Measurements from ENCODE around the gene UTS2B.

The UTS2B gene

GRCh38 chr3:191320316-191320715 lies 10.0 kb downstream of the UTS2B start:
- H3K36me3 Mint-ChIP-seq = no peaks in the 10 kb centered on the region
- no peak overlapping the region for H3K27ac Mint-ChIP-seq
- no peaks in the 10 kb centered on the region for H3K9me3 Mint-ChIP-seq (ENCODE audit: low read depth)
- no peaks in the 10 kb centered on the region for H3K4me1 Mint-ChIP-seq (ENCODE audit: low read depth)
- no peak overlapping the region for H3K4me3 Mint-ChIP-seq
- no peaks in the 10 kb centered on the region for H3K27me3 Mint-ChIP-seq

GRCh38 chr3:191316876-191317603 lies 13.3 kb downstream of the UTS2B start:
- peaks cover 3% of the 10 kb centered on the region for H3K9me3 Mint-ChIP-seq (ENCODE audit: low read depth)
- no peak overlapping the region for H3K4me3 Mint-ChIP-seq
- H3K4me1 Mint-ChIP-seq (ENCODE audit: low read depth) = no peaks in the 10 kb centered on the region
- no peaks in the 10 kb centered on the region for H3K27me3 Mint-ChIP-seq
- no peak overlapping the region for H3K27ac Mint-ChIP-seq
- no peaks in the 10 kb centered on the region for H3K36me3 Mint-ChIP-seq

GRCh38 chr3:191314109-191314728 lies 16.1 kb downstream of the UTS2B start:
- Mint-ChIP-seq H3K27me3 (no peaks in the 10 kb centered on the region), H3K36me3 (no peaks in the 10 kb centered on the region), H3K27ac (no peak overlapping the region), H3K9me3 (ENCODE audit: low read depth) (peaks cover 3% of the 10 kb centered on the region), H3K4me3 (no peak overlapping the region), H3K4me1 (ENCODE audit: low read depth) (no peaks in the 10 kb centered on the region)

GRCh38 chr3:191313296-191313695 lies 17.0 kb downstream of the UTS2B start:
- H3K4me3 Mint-ChIP-seq = no peak overlapping the region
- H3K36me3 Mint-ChIP-seq = no peaks in the 10 kb centered on the region
- peaks cover 3% of the 10 kb centered on the region for H3K9me3 Mint-ChIP-seq (ENCODE audit: low read depth)
- no peak overlapping the region for H3K27ac Mint-ChIP-seq
- H3K4me1 Mint-ChIP-seq (ENCODE audit: low read depth) = no peaks in the 10 kb centered on the region
- H3K27me3 Mint-ChIP-seq = no peaks in the 10 kb centered on the region

- no peaks in the 10 kb centered on the region for H3K4me1 Mint-ChIP-seq (ENCODE audit: low read depth)
- no peaks in the 10 kb centered on the region for H3K36me3 Mint-ChIP-seq
- no peak overlapping the region for H3K27ac Mint-ChIP-seq
- H3K4me3 Mint-ChIP-seq = no peak overlapping the region
- H3K9me3 Mint-ChIP-seq (ENCODE audit: low read depth) = no peaks in the 10 kb centered on the region
- no peaks in the 10 kb centered on the region for H3K27me3 Mint-ChIP-seq
Observed at GRCh38 chr3:191307341-191307740, 23.0 kb downstream of the UTS2B start.

- no peaks in the 10 kb centered on the region for H3K27me3 Mint-ChIP-seq
- no peak overlapping the region for H3K27ac Mint-ChIP-seq
- H3K4me3 Mint-ChIP-seq = no peak overlapping the region
- H3K9me3 Mint-ChIP-seq (ENCODE audit: low read depth) = no peaks in the 10 kb centered on the region
- no peaks in the 10 kb centered on the region for H3K4me1 Mint-ChIP-seq (ENCODE audit: low read depth)
- H3K36me3 Mint-ChIP-seq = no peaks in the 10 kb centered on the region
Observed at GRCh38 chr3:191306428-191306827, 23.9 kb downstream of the UTS2B start.

- Mint-ChIP-seq H3K27me3 (no peaks in the 10 kb centered on the region), H3K4me1 (ENCODE audit: low read depth) (no peaks in the 10 kb centered on the region), H3K4me3 (no peak overlapping the region), H3K36me3 (no peaks in the 10 kb centered on the region), H3K27ac (no peak overlapping the region), H3K9me3 (ENCODE audit: low read depth) (no peaks in the 10 kb centered on the region)
Observed at GRCh38 chr3:191303596-191303995, 26.7 kb downstream of the UTS2B start.

GRCh38 chr3:191302451-191302850 lies 27.9 kb downstream of the UTS2B start:
- Mint-ChIP-seq H3K36me3 (no peaks in the 10 kb centered on the region), H3K4me3 (no peak overlapping the region), H3K4me1 (ENCODE audit: low read depth) (no peaks in the 10 kb centered on the region), H3K9me3 (ENCODE audit: low read depth) (no peaks in the 10 kb centered on the region), H3K27ac (no peak overlapping the region), H3K27me3 (no peaks in the 10 kb centered on the region)

GRCh38 chr3:191301782-191302411 lies 28.4 kb downstream of the UTS2B start:
- no peaks in the 10 kb centered on the region for H3K9me3 Mint-ChIP-seq (ENCODE audit: low read depth)
- no peaks in the 10 kb centered on the region for H3K36me3 Mint-ChIP-seq
- H3K27me3 Mint-ChIP-seq = no peaks in the 10 kb centered on the region
- no peak overlapping the region for H3K27ac Mint-ChIP-seq
- no peaks in the 10 kb centered on the region for H3K4me1 Mint-ChIP-seq (ENCODE audit: low read depth)
- H3K4me3 Mint-ChIP-seq = no peak overlapping the region

GRCh38 chr3:191301017-191301416 lies 29.3 kb downstream of the UTS2B start:
- Mint-ChIP-seq H3K9me3 (ENCODE audit: low read depth) (no peaks in the 10 kb centered on the region), H3K27me3 (no peaks in the 10 kb centered on the region), H3K4me1 (ENCODE audit: low read depth) (no peaks in the 10 kb centered on the region), H3K4me3 (no peak overlapping the region), H3K27ac (no peak overlapping the region), H3K36me3 (no peaks in the 10 kb centered on the region)

- Mint-ChIP-seq H3K27ac (no peak overlapping the region), H3K27me3 (no peaks in the 10 kb centered on the region), H3K4me3 (no peak overlapping the region), H3K4me1 (ENCODE audit: low read depth) (no peaks in the 10 kb centered on the region), H3K36me3 (no peaks in the 10 kb centered on the region), H3K9me3 (ENCODE audit: low read depth) (no peaks in the 10 kb centered on the region)
Observed at GRCh38 chr3:191300422-191300821, 29.9 kb downstream of the UTS2B start.

GRCh38 chr3:191298846-191299245 lies 31.5 kb downstream of the UTS2B start:
- no peak overlapping the region for H3K27ac Mint-ChIP-seq
- no peaks in the 10 kb centered on the region for H3K27me3 Mint-ChIP-seq
- H3K4me1 Mint-ChIP-seq (ENCODE audit: low read depth) = no peaks in the 10 kb centered on the region
- H3K4me3 Mint-ChIP-seq = no peak overlapping the region
- H3K9me3 Mint-ChIP-seq (ENCODE audit: low read depth) = no peaks in the 10 kb centered on the region
- H3K36me3 Mint-ChIP-seq = no peaks in the 10 kb centered on the region

- H3K4me1 Mint-ChIP-seq (ENCODE audit: low read depth) = no peaks in the 10 kb centered on the region
- no peaks in the 10 kb centered on the region for H3K27me3 Mint-ChIP-seq
- H3K9me3 Mint-ChIP-seq (ENCODE audit: low read depth) = no peaks in the 10 kb centered on the region
Observed at GRCh38 chr3:191296041-191296541, 34.2 kb downstream of the UTS2B start.

GRCh38 chr3:191294291-191294690 lies 36.0 kb downstream of the UTS2B start:
- H3K36me3 Mint-ChIP-seq = no peaks in the 10 kb centered on the region
- no peaks in the 10 kb centered on the region for H3K27me3 Mint-ChIP-seq
- H3K4me3 Mint-ChIP-seq = no peak overlapping the region
- no peaks in the 10 kb centered on the region for H3K9me3 Mint-ChIP-seq (ENCODE audit: low read depth)
- H3K27ac Mint-ChIP-seq = no peak overlapping the region
- H3K4me1 Mint-ChIP-seq (ENCODE audit: low read depth) = peaks cover 1% of the 10 kb centered on the region

More at GRCh38 chr3:191296041-191296541, 34.2 kb downstream of the UTS2B start:
- Mint-ChIP-seq H3K27ac (no peak overlapping the region), H3K4me3 (no peak overlapping the region), H3K36me3 (no peaks in the 10 kb centered on the region)

- Mint-ChIP-seq H3K4me1 (ENCODE audit: low read depth) (peaks cover 1% of the 10 kb centered on the region), H3K9me3 (ENCODE audit: low read depth) (no peaks in the 10 kb centered on the region), H3K27ac (no peak overlapping the region), H3K27me3 (no peaks in the 10 kb centered on the region), H3K36me3 (no peaks in the 10 kb centered on the region), H3K4me3 (no peak overlapping the region)
Observed at GRCh38 chr3:191292243-191293015, 37.9 kb downstream of the UTS2B start.
